CD4-positive, alpha-beta T cell (primary cell): ENCODE data around the gene MOAP1. TPM values are rescaled to one million over a fixed set of nuclear protein-coding genes. Genes with fewer than 3 reads are reported as not detected.
"Not testable (repeated sequence)": the region's sequence is repeated elsewhere in the genome, so short reads cannot be mapped to it uniquely, and the experiment has no call there.

Experiments used
- ATAC-seq: fragments of 200-7000 bp; cut with Tn5 transposase; one replicate; pipeline ENCODE4 v1.10.0; 2022; ENCODE audit warnings: mild to moderate bottlenecking; ENCODE audit not compliant: poor library complexity
- CTCF ChIA-PET: fragments of 350-600 bp; sonication (Branson Sonifier 250); formaldehyde crosslinking; loops from one replicate; lab custom pipeline; 2021; ENCODE audit warnings: antibody characterized with exemption, inconsistent platforms; lab: Charles Lee
- POLR2A ChIA-PET: fragments of 350-600 bp; sonication (Branson Sonifier 250); formaldehyde crosslinking; loops from one replicate; lab custom pipeline; 2021; ENCODE audit warnings: antibody characterized with exemption, inconsistent platforms; lab: Charles Lee
- DNase-seq, 14 experiments: peaks; one replicate each; pipeline ENCODE4 v3.0.0-alpha.2; 2013 to 2020; ENCODE audit warnings: mixed read lengths in 2 of 14
- H3K27ac ChIP-seq, 2 donors: one replicate each; pipeline versions ENCODE4 v1.5.1 to v1.7.0; 2013; ENCODE audit warnings: low read length in 2 of 2, low read depth in 1 of 2, mild to moderate bottlenecking in 1 of 2
- H3K27me3 ChIP-seq, 2 experiments: 1 replicate in 1 of 2; 2 replicates in 1 of 2; pipeline versions ENCODE4 v1.6.1 to v1.7.0; 2013; ENCODE audit warnings: low read length in 2 of 2, control low read depth in 1 of 2, mild to moderate bottlenecking in 1 of 2, moderate library complexity in 1 of 2; ENCODE audit not compliant: insufficient read depth in 2 of 2, control insufficient read depth in 1 of 2
- H3K36me3 ChIP-seq: one replicate; pipeline ENCODE4 v1.6.1; 2013; ENCODE audit warnings: low read length, control low read depth; ENCODE audit not compliant: insufficient read depth
- H3K4me1 ChIP-seq: one replicate; pipeline ENCODE4 v1.6.1; 2013; ENCODE audit warnings: low read length, control low read depth; ENCODE audit not compliant: insufficient read depth
- H3K4me3 ChIP-seq: one replicate; pipeline ENCODE4 v1.5.1; 2013; ENCODE audit warnings: mild to moderate bottlenecking, low read length, moderate library complexity
- H3K9me3 ChIP-seq, 2 experiments: 1 replicate in 1 of 2; 2 replicates in 1 of 2; pipeline versions ENCODE4 v1.6.1 to v1.7.0; 2013; ENCODE audit warnings: low read length in 2 of 2, mild to moderate bottlenecking in 2 of 2, control low read depth in 1 of 2, moderate library complexity in 1 of 2; ENCODE audit not compliant: control insufficient read depth in 1 of 2, insufficient read depth in 1 of 2
- H3K27ac Mint-ChIP-seq: one replicate; pipeline ENCODE4 v1.8.0; 2020; ENCODE audit warnings: mixed read lengths
- H3K27me3 Mint-ChIP-seq: one replicate; pipeline ENCODE4 v1.8.0; 2021; ENCODE audit warnings: mixed read lengths
- H3K36me3 Mint-ChIP-seq: one replicate; pipeline ENCODE4 v1.8.0; 2021; ENCODE audit warnings: low read depth, mixed read lengths
- H3K4me1 Mint-ChIP-seq: one replicate; pipeline ENCODE4 v1.8.0; 2021; ENCODE audit warnings: low read depth, mixed read lengths
- H3K4me3 Mint-ChIP-seq: one replicate; pipeline ENCODE4 v1.8.0; 2020; ENCODE audit warnings: mild to moderate bottlenecking, mixed read lengths
- H3K9me3 Mint-ChIP-seq: one replicate; pipeline ENCODE4 v1.8.0; 2020; ENCODE audit warnings: mixed read lengths
- intact Hi-C, 2 experiments: fragments of 100-400 bp; cut with DNase I in 1 of 2; cut with micrococcal nuclease in 1 of 2; formaldehyde crosslinking; loops; one replicate each; pipeline versions ENCODE4 v1.15.1 to v1.9.0; 2023 to 2025; cut with DNase I, micrococcal nuclease
- total RNA-seq, 174 experiments: library from RNA in 2 of 174; stranded (reverse) in 2 of 174; gene quantifications; one replicate each; pipeline ENCODE4 v1.2.3 and lab custom pipeline; 2021 to 2026
- TF ChIP-seq, protein P1 (sequence below): fragments of 200-600 bp; IDR thresholded peaks from one replicate; pipeline ENCODE4 v1.8.0; 2022; ENCODE audit warnings: antibody characterized with exemption, mild to moderate bottlenecking

MOAP1 gene
- total RNA-seq, 2 experiments from 2014 or later: 127 to 130 TPM

GRCh38 chr14:93163564-93163963 is 21.1 kb downstream of the MOAP1 start:
- Histone ChIP-seq H3K27ac (no peak overlapping the region), H3K4me1 (no peaks in the 10 kb centered on the region), H3K36me3 (no peaks in the 10 kb centered on the region), H3K27me3 (no peaks in the 10 kb centered on the region), H3K9me3 (no peaks in the 10 kb centered on the region), H3K4me3 (no peak overlapping the region)
- H3K27ac Mint-ChIP-seq: no peak overlapping the region
- intact Hi-C loops: no loop called here
- H3K4me3 Mint-ChIP-seq: no peak overlapping the region
- DNase-seq (no peak), ATAC-seq (no peak)
- H3K36me3 Mint-ChIP-seq: no peaks in the 10 kb centered on the region
- TF ChIP-seq, protein P1, sequence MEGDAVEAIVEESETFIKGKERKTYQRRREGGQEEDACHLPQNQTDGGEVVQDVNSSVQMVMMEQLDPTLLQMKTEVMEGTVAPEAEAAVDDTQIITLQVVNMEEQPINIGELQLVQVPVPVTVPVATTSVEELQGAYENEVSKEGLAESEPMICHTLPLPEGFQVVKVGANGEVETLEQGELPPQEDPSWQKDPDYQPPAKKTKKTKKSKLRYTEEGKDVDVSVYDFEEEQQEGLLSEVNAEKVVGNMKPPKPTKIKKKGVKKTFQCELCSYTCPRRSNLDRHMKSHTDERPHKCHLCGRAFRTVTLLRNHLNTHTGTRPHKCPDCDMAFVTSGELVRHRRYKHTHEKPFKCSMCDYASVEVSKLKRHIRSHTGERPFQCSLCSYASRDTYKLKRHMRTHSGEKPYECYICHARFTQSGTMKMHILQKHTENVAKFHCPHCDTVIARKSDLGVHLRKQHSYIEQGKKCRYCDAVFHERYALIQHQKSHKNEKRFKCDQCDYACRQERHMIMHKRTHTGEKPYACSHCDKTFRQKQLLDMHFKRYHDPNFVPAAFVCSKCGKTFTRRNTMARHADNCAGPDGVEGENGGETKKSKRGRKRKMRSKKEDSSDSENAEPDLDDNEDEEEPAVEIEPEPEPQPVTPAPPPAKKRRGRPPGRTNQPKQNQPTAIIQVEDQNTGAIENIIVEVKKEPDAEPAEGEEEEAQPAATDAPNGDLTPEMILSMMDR: no peak
- no peaks in the 10 kb centered on the region for H3K9me3 Mint-ChIP-seq
- ChIA-PET POLR2A (no interaction called here), CTCF (interaction anchor here (0.5 to 1.2 kb wide), 2 partner anchors 13 to 24 kb away, joined by 3 to 4 read pairs; no protein-coding TSS in a partner anchor)
- H3K27me3 Mint-ChIP-seq: no peaks in the 10 kb centered on the region
- no peaks in the 10 kb centered on the region for H3K4me1 Mint-ChIP-seq

DNA sequence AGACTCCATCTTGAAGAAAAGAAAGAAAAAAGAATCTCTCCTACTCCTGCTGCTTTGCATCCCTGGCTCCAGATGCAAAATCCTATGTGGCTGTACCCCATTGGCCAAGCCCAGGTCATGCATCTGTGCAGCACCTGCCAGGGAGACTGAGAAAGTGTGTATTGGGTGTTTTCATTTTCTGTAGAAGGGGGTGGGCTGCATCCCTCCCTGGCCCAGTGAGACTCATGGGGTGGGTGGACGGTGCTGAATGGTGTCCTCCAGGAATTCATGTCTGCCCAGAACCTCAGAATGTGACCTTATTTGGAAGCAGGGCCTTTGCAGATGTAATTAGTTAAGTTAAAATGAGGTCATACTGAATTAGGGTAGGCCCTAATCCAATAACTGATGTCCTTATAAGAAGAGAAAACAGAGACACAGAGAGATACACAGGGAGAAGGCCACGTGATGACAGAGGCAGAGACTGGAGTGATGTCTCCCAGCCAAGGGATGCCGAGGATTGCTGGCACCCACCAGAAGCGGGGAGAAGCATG is 23.2 kb downstream of the MOAP1 start:
- no peak overlapping the region for H3K27ac ChIP-seq
- Mint-ChIP-seq H3K27me3 (no peaks in the 10 kb centered on the region), H3K9me3 (no peaks in the 10 kb centered on the region), H3K4me1 (no peaks in the 10 kb centered on the region), H3K27ac (no peak overlapping the region), H3K4me3 (no peak overlapping the region), H3K36me3 (no peaks in the 10 kb centered on the region)
- intact Hi-C loops: no loop called here
- H3K36me3 ChIP-seq: no peaks in the 10 kb centered on the region
- no peaks in the 10 kb centered on the region for H3K27me3 ChIP-seq
- DNase-seq: no peak
- ATAC-seq: no peak
- CTCF ChIA-PET: no interaction called here
- H3K4me1 ChIP-seq: no peaks in the 10 kb centered on the region
- no peak overlapping the region for H3K4me3 ChIP-seq
- POLR2A ChIA-PET: no interaction called here
- no peaks in the 10 kb centered on the region for H3K9me3 ChIP-seq
- TF ChIP-seq, protein P1: no peak

DNA sequence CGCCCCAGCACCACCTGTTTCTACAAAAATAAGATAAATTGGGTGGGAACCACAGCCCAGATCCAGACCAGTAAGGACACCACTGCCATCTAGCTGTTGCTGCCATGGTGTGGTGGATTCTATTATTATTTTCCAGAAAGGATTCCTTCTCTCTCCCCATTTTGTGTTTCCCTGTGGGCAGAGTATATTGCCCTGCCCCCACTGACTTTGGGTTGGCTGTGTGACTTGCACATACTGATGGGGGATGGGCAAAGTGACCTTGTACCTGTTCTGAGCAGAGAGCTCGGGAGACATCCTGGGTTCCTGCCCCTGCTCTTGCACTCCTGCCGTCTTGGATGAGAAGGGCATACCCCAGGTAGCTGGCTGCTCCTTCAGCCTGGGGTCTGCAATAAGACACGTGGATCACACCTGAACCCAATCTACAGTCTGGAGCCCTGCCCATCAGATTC is 24.3 kb downstream of the MOAP1 start:
- H3K27me3 ChIP-seq: no peaks in the 10 kb centered on the region
- H3K36me3 ChIP-seq: no peaks in the 10 kb centered on the region
- H3K4me1 ChIP-seq: no peaks in the 10 kb centered on the region
- intact Hi-C loops: no loop called here
- Mint-ChIP-seq H3K36me3 (no peaks in the 10 kb centered on the region), H3K27me3 (no peaks in the 10 kb centered on the region), H3K4me1 (no peaks in the 10 kb centered on the region), H3K4me3 (no peak overlapping the region), H3K9me3 (no peaks in the 10 kb centered on the region), H3K27ac (no peak overlapping the region)
- TF ChIP-seq, protein P1: no peak
- ATAC-seq (no peak), DNase-seq (no peak)
- ChIA-PET POLR2A (no interaction called here), CTCF (interaction anchor here (1.0 kb wide), 1 partner anchor 48 kb away, joined by 3 read pairs; no protein-coding TSS in a partner anchor)
- no peak overlapping the region for H3K4me3 ChIP-seq
- H3K9me3 ChIP-seq: no peaks in the 10 kb centered on the region
- no peak overlapping the region for H3K27ac ChIP-seq

- intact Hi-C loops, H3K4me3 Mint-ChIP-seq: not testable (repeated sequence)
These were observed 24.9 kb downstream of the MOAP1 start for GRCh38 chr14:93159625-93160352.

GRCh38 chr14:93158349-93158748 is 26.3 kb downstream of the MOAP1 start:
- POLR2A ChIA-PET, H3K4me3 ChIP-seq, H3K9me3 ChIP-seq, CTCF ChIA-PET, intact Hi-C loops, H3K27ac ChIP-seq, H3K4me1 Mint-ChIP-seq, ATAC-seq, H3K36me3 ChIP-seq, H3K27me3 Mint-ChIP-seq, H3K27me3 ChIP-seq, H3K9me3 Mint-ChIP-seq, H3K4me3 Mint-ChIP-seq, H3K4me1 ChIP-seq, H3K36me3 Mint-ChIP-seq, H3K27ac Mint-ChIP-seq, DNase-seq: not testable (repeated sequence)

More at GRCh38 chr14:93159625-93160352, 24.9 kb downstream of the MOAP1 start:
- H3K4me3 ChIP-seq, H3K9me3 Mint-ChIP-seq, H3K27ac ChIP-seq, DNase-seq, H3K27me3 Mint-ChIP-seq, H3K4me1 ChIP-seq, H3K9me3 ChIP-seq, H3K36me3 Mint-ChIP-seq, POLR2A ChIA-PET, H3K4me1 Mint-ChIP-seq, H3K27me3 ChIP-seq, ATAC-seq, H3K27ac Mint-ChIP-seq, H3K36me3 ChIP-seq: not testable (repeated sequence)
- CTCF ChIA-PET: interaction anchor here (0.7 to 1.0 kb wide), 3 partner anchors 14 to 134 kb away, joined by 3 read pairs; no protein-coding TSS in a partner anchor
